ENCODE data around the gene ZNF682.

ZNF682 gene

GRCh38 chr19:20079476-20079875 lies 40.2 kb upstream of the ZNF682 start:
- Histone ChIP-seq H3K79me2 (ENCODE audit: insufficient read depth, low read length) (no peaks in the 10 kb centered on the region; the same call in 1 of the 2 replicates), H3K36me3 (ENCODE audit: insufficient read depth, low read length) (peaks cover 5% of the 10 kb centered on the region; the same call in 1 of the 2 replicates), H3K4me3 (ENCODE audit: low read depth, low read length, poor library complexity, severe bottlenecking) (peak overlapping the region; percentile 69), H2AFZ (ENCODE audit: low read length) (no peak overlapping the region), H3K9me2 (ENCODE audit: low read depth, low read length) (no peaks in the 10 kb centered on the region), H3K9me3 (ENCODE audit: low read length) (no peaks in the 10 kb centered on the region), H3F3A (ENCODE audit: insufficient read depth, low read length) (no peaks in the 10 kb centered on the region), H3K9ac (ENCODE audit: low read length) (no peak overlapping the region), H3K4me2 (ENCODE audit: low read length) (no peak overlapping the region; the same call in 1 of the 2 replicates), H3K27me3 (ENCODE audit: insufficient read depth, low read length) (no peaks in the 10 kb centered on the region), H3K4me1 (ENCODE audit: insufficient read depth, low read length, severe bottlenecking) (peaks cover 8% of the 10 kb centered on the region), H4K20me1 (ENCODE audit: insufficient read depth, low read length) (no peaks in the 10 kb centered on the region), H3K27ac (ENCODE audit: low read depth, low read length, poor library complexity, severe bottlenecking) (no peak overlapping the region)
- TF ChIP-seq CTCF (IDR thresholded peaks at IDR 0.05; ENCODE audit: low read length) (no peak), EZH2 (IDR thresholded peaks at IDR 0.05; ENCODE audit: borderline replicate concordance, low read length) (no peak)

GRCh38 chr19:20078581-20079031 lies 39.3 kb upstream of the ZNF682 start:
- peaks cover 5% of the 10 kb centered on the region; the same call in 1 of the 2 replicates for H3K36me3 ChIP-seq (ENCODE audit: insufficient read depth, low read length)
- TF ChIP-seq CTCF (IDR thresholded peaks at IDR 0.05; ENCODE audit: low read length) (no peak), EZH2 (IDR thresholded peaks at IDR 0.05; ENCODE audit: borderline replicate concordance, low read length) (no peak)
- H3K9me3 ChIP-seq (ENCODE audit: low read length): no peaks in the 10 kb centered on the region
- H4K20me1 ChIP-seq (ENCODE audit: insufficient read depth, low read length): no peaks in the 10 kb centered on the region
- no peaks in the 10 kb centered on the region for H3K9me2 ChIP-seq (ENCODE audit: low read depth, low read length)
- H3K4me3 ChIP-seq (ENCODE audit: low read depth, low read length, poor library complexity, severe bottlenecking): peak overlapping the region; percentile 69
- peaks cover 8% of the 10 kb centered on the region for H3K4me1 ChIP-seq (ENCODE audit: insufficient read depth, low read length, severe bottlenecking)
- no peak overlapping the region for H2AFZ ChIP-seq (ENCODE audit: low read length)
- H3K27me3 ChIP-seq (ENCODE audit: insufficient read depth, low read length): no peaks in the 10 kb centered on the region
- peak overlapping the region; percentile 50 for H3K9ac ChIP-seq (ENCODE audit: low read length)
- no peaks in the 10 kb centered on the region for H3F3A ChIP-seq (ENCODE audit: insufficient read depth, low read length)
- no peaks in the 10 kb centered on the region; the same call in 1 of the 2 replicates for H3K79me2 ChIP-seq (ENCODE audit: insufficient read depth, low read length)
- peak overlapping the region; percentile 59 for H3K4me2 ChIP-seq (ENCODE audit: low read length)
- H3K27ac ChIP-seq (ENCODE audit: low read depth, low read length, poor library complexity, severe bottlenecking): no peak overlapping the region

- Histone ChIP-seq H3K9me3 (ENCODE audit: low read length) (no peaks in the 10 kb centered on the region), H3K4me1 (ENCODE audit: insufficient read depth, low read length, severe bottlenecking) (peaks cover 8% of the 10 kb centered on the region), H3K4me2 (ENCODE audit: low read length) (peak within 1 kb of the TSS; percentile 59), H3F3A (ENCODE audit: insufficient read depth, low read length) (no peaks in the 10 kb centered on the region), H4K20me1 (ENCODE audit: insufficient read depth, low read length) (no peaks in the 10 kb centered on the region), H3K4me3 (ENCODE audit: low read depth, low read length, poor library complexity, severe bottlenecking) (peak within 1 kb of the TSS; percentile 69), H3K27ac (ENCODE audit: low read depth, low read length, poor library complexity, severe bottlenecking) (peak within 1 kb of the TSS; percentile 50), H3K9ac (ENCODE audit: low read length) (peak within 1 kb of the TSS; percentile 50), H3K27me3 (ENCODE audit: insufficient read depth, low read length) (no peaks in the 10 kb centered on the region), H3K36me3 (ENCODE audit: insufficient read depth, low read length) (peaks cover 5% of the 10 kb centered on the region; the same call in 1 of the 2 replicates), H3K9me2 (ENCODE audit: low read depth, low read length) (no peaks in the 10 kb centered on the region), H3K79me2 (ENCODE audit: insufficient read depth, low read length) (no peaks in the 10 kb centered on the region), H2AFZ (ENCODE audit: low read length) (no peak within 1 kb of the TSS)
- TF ChIP-seq EZH2 (IDR thresholded peaks at IDR 0.05; ENCODE audit: borderline replicate concordance, low read length): no peak
- TF ChIP-seq CTCF (IDR thresholded peaks at IDR 0.05; ENCODE audit: low read length): no peak
These were observed 38.6 kb upstream of the ZNF682 start, which contains the start of gene ZNF90 for GRCh38 chr19:20077791-20078463. Gene ZNF90 (plus strand): TSS chr19:20078000. CDS start chr19:20078133, 133 bp downstream.
